K562 (cell line): Measurements from ENCODE around the gene GRB2. TPM values are rescaled to one million over a fixed set of nuclear protein-coding genes. Genes with fewer than 3 reads are reported as not detected.

Source experiments
- CHD4 ChIP-seq: fragments of 200-600 bp; sonication (generic); IDR thresholded peaks from 3 replicates; pipeline ENCODE4 v1.6.1; 2012; ENCODE audit warnings: low read depth, mild to moderate bottlenecking, mixed read lengths, low read length, inconsistent platforms; ENCODE audit not compliant: insufficient read depth, insufficient replicate concordance, poor library complexity, severe bottlenecking
- CREB3L1 ChIP-seq: fragments of 450-650 bp; IDR thresholded peaks from 2 replicates; pipeline ENCODE4 v1.6.1; 2014; ENCODE audit warnings: low read depth, mild to moderate bottlenecking, moderate library complexity, borderline replicate concordance
- DPF2 ChIP-seq: fragments of 450-650 bp; IDR thresholded peaks from 2 replicates; pipeline ENCODE4 v1.6.1; 2016
- E2F1 ChIP-seq: sonication (generic); formaldehyde crosslinking; IDR thresholded peaks from 2 replicates; pipeline ENCODE4 v1.8.1; 2023; ENCODE audit warnings: mild to moderate bottlenecking, missing genetic modification reagents, moderate library complexity
- EGR1 ChIP-seq: fragments of 450-650 bp; conservative IDR thresholded peaks from 2 replicates; pipeline ENCODE4 v1.6.1; 2017; ENCODE audit warnings: mild to moderate bottlenecking
- HMBOX1 ChIP-seq: sonication (generic); IDR thresholded peaks from 2 replicates; pipeline ENCODE4 v1.6.1; 2016
- PHF8 ChIP-seq: fragments of 200-600 bp; sonication (generic); IDR thresholded peaks from 2 replicates; pipeline ENCODE4 v1.6.1; 2012; ENCODE audit warnings: mixed run types, mild to moderate bottlenecking, inconsistent platforms, low read length, moderate library complexity, borderline replicate concordance
- RREB1 ChIP-seq: fragments of 250-450 bp; sonication (Bioruptor Pico); IDR thresholded peaks from 2 replicates; pipeline ENCODE4 v1.4.0; 2020
- SRSF7 ChIP-seq: fragments of 200-400 bp; formaldehyde crosslinking; optimal IDR thresholded peaks from 2 replicates; pipeline ENCODE3; 2017; ENCODE audit warnings: mild to moderate bottlenecking, low read depth, low read length
- U2AF2 ChIP-seq: fragments of 200-400 bp; formaldehyde crosslinking; optimal IDR thresholded peaks from 2 replicates; pipeline ENCODE3; 2017; ENCODE audit warnings: low read depth, mild to moderate bottlenecking, low read length
- ZNF175 ChIP-seq: fragments of 200-800 bp; sonication (Bioruptor generic); IDR thresholded peaks from 2 replicates; pipeline ENCODE4 v1.6.1; 2016; ENCODE audit warnings: low read depth, mild to moderate bottlenecking, missing genetic modification characterization, missing compliant biosample characterization
- ZNF212 ChIP-seq: fragments of 450-650 bp; formaldehyde crosslinking; IDR thresholded peaks from 2 replicates; pipeline ENCODE4 v1.4.0; 2020; ENCODE audit warnings: mild to moderate bottlenecking
- ZNF512 ChIP-seq: IDR thresholded peaks from 2 replicates; pipeline ENCODE4 v1.6.1; 2016; ENCODE audit warnings: missing genetic modification characterization, missing compliant biosample characterization
- ZNF695 ChIP-seq: fragments of 450-650 bp; formaldehyde crosslinking; IDR thresholded peaks from 2 replicates; pipeline ENCODE4 v1.4.0; 2020; ENCODE audit warnings: mild to moderate bottlenecking, moderate library complexity
- ZNF707 ChIP-seq: fragments of 250-450 bp; sonication (Bioruptor Pico); conservative IDR thresholded peaks from 2 replicates; pipeline ENCODE4 v1.8.0; 2022; ENCODE audit warnings: inconsistent platforms, mild to moderate bottlenecking, moderate library complexity
- ZNF764 ChIP-seq: fragments of 250-450 bp; sonication (Bioruptor Pico); IDR thresholded peaks from 2 replicates; pipeline ENCODE4 v1.4.0; 2020; ENCODE audit warnings: low read depth, mild to moderate bottlenecking, moderate library complexity
- ZNF766 ChIP-seq: fragments of 200-800 bp; sonication (Bioruptor generic); conservative IDR thresholded peaks from 2 replicates; pipeline ENCODE4 v1.6.1; 2016; ENCODE audit warnings: missing genetic modification characterization, missing compliant biosample characterization
- polyA plus RNA-seq, 8 experiments: library from polyadenylated mRNA; depleted of rRNA in 4 of 8; stranded (reverse) in 5 of 8; unstranded in 3 of 8; fragments of >200 nt; fragmentation: Nextera tagmentation in 2 of 8; fragmentation: Illumina TruSeq in 1 of 8; extraction: Ambion mirVana in 2 of 8; extraction: Trizol in 1 of 8; gene quantifications; 2 replicates each; pipeline versions ENCODE4 v1.2.1 to v1.2.3, GENCODE V29; 2011 to 2014; ENCODE audit warnings: inconsistent platforms in 1 of 8, missing spikeins in 1 of 8
- total RNA-seq, 7 experiments: library from RNA; depleted of rRNA in 6 of 7; stranded (reverse); fragments of >200 nt in 6 of 7; fragmentation: Illumina TruSeq in 2 of 7; extraction: Trizol in 2 of 7; gene quantifications; 2 replicates each; pipeline versions ENCODE4 v1.2.1 to v1.2.3, GENCODE V29; 2011 to 2021; ENCODE audit warnings: low replicate concordance in 1 of 7

The GRB2 gene
- total and polyA plus RNA-seq, 9 of the 15 experiments (the other 6 are each of a cell fraction or from before 2014, with no cell fraction given) = 57.2 to 136 (median 84.8) TPM

GRCh38 chr17:75404223-75404730 is 1.2 kb downstream of the GRB2 start (continued):
- TF ChIP-seq RREB1 (CRISPR knock-in tag) (no peak), U2AF2 (no peak), ZNF512 (tag) (peak; percentile 46; the same call in 1 of the 2 replicates), ZNF695 (no peak), EGR1 (peak; percentile 94), ZNF707 (CRISPR knock-in tag) (no peak), DPF2 (peak; percentile 84), ZNF766 (peak; percentile 90), PHF8 (no peak), ZNF764 (no peak), CHD4 (no peak), ZNF175 (CRISPR knock-in tag) (no peak), E2F1 (CRISPR knock-in tag) (no peak), CREB3L1 (no peak), SRSF7 (no peak), HMBOX1 (0 out of 2 replicates have a peak, but pooled peaks have one; percentile 2), ZNF212 (no peak)
